Uterus (tissue), 4 donors: ENCODE results near the gene DLG5. TPM values are rescaled to one million over a fixed set of nuclear protein-coding genes. Genes with fewer than 3 reads are reported as not detected.

Experiments used
- DNase-seq, 2 donors: peaks; one replicate each; pipeline ENCODE4 v3.0.0-alpha.2; 2019 to 2020
- H3K27ac ChIP-seq, 2 donors: fragments of 200-600 bp; sonication (generic); 1 replicate in 1 of 2; 2 replicates in 1 of 2; pipeline ENCODE4 v1.5.1; 2016 to 2018
- H3K27me3 ChIP-seq, 2 donors: fragments of 200-600 bp; sonication (generic); one replicate each; pipeline ENCODE4 v1.5.1; 2018 to 2019; ENCODE audit warnings: control low read depth in 1 of 2
- H3K36me3 ChIP-seq, 2 donors: fragments of 200-600 bp; sonication (generic); one replicate each; pipeline ENCODE4 v1.5.1; 2019; ENCODE audit warnings: control low read depth in 1 of 2
- H3K4me1 ChIP-seq, 2 donors: fragments of 200-600 bp; sonication (generic); one replicate each; pipeline ENCODE4 v1.5.1; 2018 to 2019; ENCODE audit warnings: control low read depth in 1 of 2
- H3K4me3 ChIP-seq, 2 donors: fragments of 200-600 bp; sonication (generic); 1 replicate in 1 of 2; 2 replicates in 1 of 2; pipeline ENCODE4 v1.5.1; 2018 to 2019; ENCODE audit warnings: mild to moderate bottlenecking in 1 of 2
- H3K9me3 ChIP-seq, 2 donors: fragments of 200-600 bp; sonication (generic); one replicate each; pipeline ENCODE4 v1.5.1; 2019; ENCODE audit warnings: control low read depth in 1 of 2
- POLR2A ChIP-seq, 2 donors: fragments of 450-650 bp; IDR thresholded peaks; one replicate each; pipeline ENCODE4 v1.6.1; 2016; ENCODE audit warnings: antibody characterized with exemption in 2 of 2, mild to moderate bottlenecking in 1 of 2, moderate library complexity in 1 of 2
- intact Hi-C: fragments of 100-400 bp; cut with DNase I; formaldehyde crosslinking; loops from one replicate; pipeline ENCODE4 v1.15.1; 2023; ENCODE audit warnings: low total_unique reads
- total RNA-seq, 4 donors: library from RNA; depleted of rRNA in 3 of 4; stranded (reverse); fragments of >200 nt in 3 of 4; gene quantifications; one replicate each; pipeline versions ENCODE4 v1.1.0 to v1.2.4, GENCODE V29; 2014 to 2023
- TF ChIP-seq, protein P1 (sequence below), 4 experiments: fragments of 200-600 bp in 2 of 4; fragments of 450-650 bp in 2 of 4; sonication (generic) in 2 of 4; IDR thresholded peaks; one replicate each; pipeline ENCODE4 v1.5.1; 2016 to 2019; ENCODE audit warnings: antibody characterized with exemption in 4 of 4, mild to moderate bottlenecking in 2 of 4, moderate library complexity in 1 of 4
- donor health status: DM: yes; HTN: yes; CAD: no.

The DLG5 gene
- total RNA-seq, 4 donors from 2014 or later = 27.1 to 72.6 (median 46.5) TPM

GRCh38 chr10:77887631-77888355 is 38.8 kb downstream of the DLG5 start:
- Histone ChIP-seq H3K9me3 (no peaks in the 10 kb centered on the region), H3K27ac (peak overlapping the region; percentile 53 to 80), H3K27me3 (no peaks in the 10 kb centered on the region), H3K4me3 (peak overlapping the region; percentile 3 to 22), H3K4me1 (peaks cover 5 to 12% of the 10 kb centered on the region in 2 donors), H3K36me3 (no peaks in the 10 kb centered on the region)
- TF ChIP-seq POLR2A (IDR thresholded peaks at IDR 0.05) = no peak
- TF ChIP-seq, protein P1, sequence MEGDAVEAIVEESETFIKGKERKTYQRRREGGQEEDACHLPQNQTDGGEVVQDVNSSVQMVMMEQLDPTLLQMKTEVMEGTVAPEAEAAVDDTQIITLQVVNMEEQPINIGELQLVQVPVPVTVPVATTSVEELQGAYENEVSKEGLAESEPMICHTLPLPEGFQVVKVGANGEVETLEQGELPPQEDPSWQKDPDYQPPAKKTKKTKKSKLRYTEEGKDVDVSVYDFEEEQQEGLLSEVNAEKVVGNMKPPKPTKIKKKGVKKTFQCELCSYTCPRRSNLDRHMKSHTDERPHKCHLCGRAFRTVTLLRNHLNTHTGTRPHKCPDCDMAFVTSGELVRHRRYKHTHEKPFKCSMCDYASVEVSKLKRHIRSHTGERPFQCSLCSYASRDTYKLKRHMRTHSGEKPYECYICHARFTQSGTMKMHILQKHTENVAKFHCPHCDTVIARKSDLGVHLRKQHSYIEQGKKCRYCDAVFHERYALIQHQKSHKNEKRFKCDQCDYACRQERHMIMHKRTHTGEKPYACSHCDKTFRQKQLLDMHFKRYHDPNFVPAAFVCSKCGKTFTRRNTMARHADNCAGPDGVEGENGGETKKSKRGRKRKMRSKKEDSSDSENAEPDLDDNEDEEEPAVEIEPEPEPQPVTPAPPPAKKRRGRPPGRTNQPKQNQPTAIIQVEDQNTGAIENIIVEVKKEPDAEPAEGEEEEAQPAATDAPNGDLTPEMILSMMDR (IDR thresholded peaks at IDR 0.05) = no peak
- no peak for DNase-seq
- intact Hi-C loops = no loop called here

DNA sequence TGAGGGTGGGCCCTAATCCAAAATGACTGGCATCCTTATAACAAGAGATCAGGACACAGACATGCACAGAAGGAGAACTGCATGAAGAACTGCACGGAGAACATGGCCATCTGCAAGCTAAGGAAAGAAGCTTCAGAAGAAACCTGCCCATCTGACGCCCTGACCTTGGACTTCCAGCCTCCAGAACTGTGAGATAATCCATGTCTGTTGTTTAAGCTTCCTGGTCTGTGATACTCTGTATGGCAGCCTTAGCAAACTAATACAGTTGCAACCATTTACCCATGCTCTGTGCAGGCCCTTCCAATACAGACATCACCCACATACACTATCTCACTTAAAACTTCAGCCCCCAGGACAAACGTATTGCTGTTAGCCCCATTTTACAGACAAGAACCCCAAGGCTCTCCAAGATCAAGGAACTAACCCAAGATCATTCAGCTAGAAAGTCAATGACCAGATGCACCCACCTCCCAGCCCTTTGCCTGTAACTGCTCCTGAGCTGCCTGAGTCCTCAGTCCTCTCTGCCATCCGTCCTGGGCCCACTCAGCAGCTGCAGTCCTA is 39.7 kb downstream of the DLG5 start:
- Histone ChIP-seq H3K4me1 (peaks cover 5 to 12% of the 10 kb centered on the region in 2 donors), H3K27me3 (no peaks in the 10 kb centered on the region), H3K4me3 (no peak overlapping the region), H3K9me3 (no peaks in the 10 kb centered on the region), H3K27ac (peak overlapping the region; percentile 53 to 80), H3K36me3 (no peaks in the 10 kb centered on the region)
- intact Hi-C loops = no loop called here
- TF ChIP-seq POLR2A (IDR thresholded peaks at IDR 0.05) = no peak
- TF ChIP-seq, protein P1 (IDR thresholded peaks at IDR 0.05) = no peak
- DNase-seq = no peak

DNA sequence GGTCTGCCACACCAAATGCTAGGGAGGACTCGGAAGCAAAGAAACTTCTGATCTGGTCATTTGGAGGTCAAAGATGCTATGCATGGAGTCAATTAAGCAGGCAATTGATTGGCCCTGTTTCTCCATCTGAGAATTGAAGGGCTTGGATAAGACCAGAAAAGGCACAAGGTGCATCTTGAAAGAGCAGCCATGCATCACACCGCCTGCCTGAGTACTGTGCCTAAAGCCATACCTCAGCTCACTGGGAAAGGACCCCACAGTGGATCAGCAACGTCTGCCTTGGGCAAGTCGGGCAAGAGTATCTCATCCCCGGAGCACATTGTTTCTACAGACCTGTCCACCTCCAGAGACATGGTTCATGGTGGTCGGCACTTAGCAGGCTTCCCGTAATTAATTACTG is 42.4 kb downstream of the DLG5 start:
- intact Hi-C loops = no loop called here
- peaks cover 5 to 12% of the 10 kb centered on the region in 2 donors for H3K4me1 ChIP-seq
- H3K27me3 ChIP-seq = no peaks in the 10 kb centered on the region
- H3K9me3 ChIP-seq = no peaks in the 10 kb centered on the region
- H3K36me3 ChIP-seq = no peaks in the 10 kb centered on the region
- TF ChIP-seq, protein P1 (IDR thresholded peaks at IDR 0.05) = no peak
- TF ChIP-seq POLR2A (IDR thresholded peaks at IDR 0.05) = no peak
- no peak overlapping the region for H3K27ac ChIP-seq
- no peak for DNase-seq
- no peak overlapping the region for H3K4me3 ChIP-seq

- intact Hi-C loops = no loop called here
- TF ChIP-seq POLR2A (IDR thresholded peaks at IDR 0.05) = no peak
- TF ChIP-seq, protein P1 (IDR thresholded peaks at IDR 0.05) = no peak
- Histone ChIP-seq H3K9me3 (no peaks in the 10 kb centered on the region), H3K27me3 (no peaks in the 10 kb centered on the region), H3K4me1 (peaks cover 7 to 16% of the 10 kb centered on the region in 2 donors), H3K27ac (no peak overlapping the region), H3K4me3 (no peak overlapping the region), H3K36me3 (no peaks in the 10 kb centered on the region)
- DNase-seq = no peak
Measured at GRCh38 chr10:77881636-77882035, 44.9 kb downstream of the DLG5 start.

DNA sequence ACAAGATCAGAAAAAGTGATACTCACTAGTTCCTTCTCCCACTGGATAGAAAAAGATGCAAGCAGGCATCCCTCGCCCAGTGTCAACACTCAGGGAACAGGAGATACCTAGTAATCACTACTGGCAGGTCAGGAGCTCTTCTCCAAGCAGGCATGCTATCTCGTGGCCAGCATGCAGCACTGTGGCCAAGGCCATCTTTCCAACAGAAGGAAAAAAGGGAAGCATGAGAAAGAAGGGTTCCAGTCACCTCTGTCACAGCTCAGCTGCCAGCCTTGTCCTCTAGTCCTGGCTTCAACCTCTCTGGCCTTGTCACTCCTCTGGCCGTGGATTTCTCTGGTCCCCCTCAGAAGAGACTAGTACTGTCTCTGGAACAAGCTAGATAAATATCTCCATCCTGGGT is 45.3 kb downstream of the DLG5 start:
- no peak for DNase-seq
- intact Hi-C loops = no loop called here
- TF ChIP-seq POLR2A (IDR thresholded peaks at IDR 0.05) = no peak
- TF ChIP-seq, protein P1 (IDR thresholded peaks at IDR 0.05) = no peak
- Histone ChIP-seq H3K27me3 (no peaks in the 10 kb centered on the region), H3K4me1 (peaks cover 7 to 16% of the 10 kb centered on the region in 2 donors), H3K36me3 (no peaks in the 10 kb centered on the region), H3K27ac (no peak overlapping the region), H3K4me3 (no peak overlapping the region), H3K9me3 (no peaks in the 10 kb centered on the region)
